Right kidney (tissue), 9 donors: ENCODE data around the gene CRIP2.

Experiments
- DNase-seq: peaks from one replicate; pipeline ENCODE4 v3.0.0-alpha.2; 2016
- long read RNA-seq, 8 donors: transcript quantifications; one replicate each; lab custom pipeline, GENCODE V29; 2026

Gene CRIP2
- long read RNA-seq, donor 1, transcript CRIP2-201 (8 exons, 1,857 nt): major isoform, 84 of 106 reads
- long read RNA-seq, donor 1, transcript CRIP2-204 (7 exons, 1,373 nt): minor isoform, 6 of 106 reads
- long read RNA-seq, donor 1, partial matches to known transcripts: 9 of 106 reads
- long read RNA-seq, donor 1, other reads (novel, unspliced or antisense): 0 of 106 reads
- long read RNA-seq, donor 2, transcript CRIP2-201 (8 exons, 1,857 nt): major isoform, 68 of 79 reads
- long read RNA-seq, donor 2, partial matches to known transcripts: 8 of 79 reads
- long read RNA-seq, donor 2, other reads (novel, unspliced or antisense): 0 of 79 reads
- long read RNA-seq, donor 3, transcript CRIP2-201 (8 exons, 1,857 nt): major isoform, 30 of 40 reads
- long read RNA-seq, donor 3, partial matches to known transcripts: 5 of 40 reads
- long read RNA-seq, donor 3, other reads (novel, unspliced or antisense): 0 of 40 reads
- long read RNA-seq, donor 4, transcript CRIP2-201 (8 exons, 1,857 nt): major isoform, 55 of 70 reads
- long read RNA-seq, donor 4, partial matches to known transcripts: 12 of 70 reads
- long read RNA-seq, donor 4, other reads (novel, unspliced or antisense): 0 of 70 reads
- long read RNA-seq, donor 5, transcript CRIP2-201 (8 exons, 1,857 nt): major isoform, 82 of 93 reads
- long read RNA-seq, donor 5, transcript CRIP2-204 (7 exons, 1,373 nt): minor isoform, 6 of 93 reads
- long read RNA-seq, donor 5, partial matches to known transcripts: 0 of 93 reads
- long read RNA-seq, donor 5, other reads (novel, unspliced or antisense): 0 of 93 reads
- long read RNA-seq, donor 6, transcript CRIP2-201 (8 exons, 1,857 nt): major isoform, 81 of 93 reads
- long read RNA-seq, donor 6, partial matches to known transcripts: 10 of 93 reads
- long read RNA-seq, donor 6, other reads (novel, unspliced or antisense): 0 of 93 reads
- long read RNA-seq, donor 7: 0 reads
- long read RNA-seq, donor 8, transcript CRIP2-201 (8 exons, 1,857 nt): major isoform, 68 of 71 reads
- long read RNA-seq, donor 8, partial matches to known transcripts: 0 of 71 reads
- long read RNA-seq, donor 8, other reads (novel, unspliced or antisense): 0 of 71 reads

- peak; percentile 79 for DNase-seq
These were observed at the start of gene CRIP2 for GRCh38 chr14:105474483-105475268. Gene CRIP2 (plus strand): TSS chr14:105474821. CDS start chr14:105474863, 42 bp downstream.

- DNase-seq: no peak
These were observed 49.8 kb upstream of the CRIP2 start for GRCh38 chr14:105424861-105425260.

- DNase-seq: no peak
These were observed 48.8 kb upstream of the CRIP2 start for GRCh38 chr14:105425823-105426247.

- DNase-seq: no peak
These were observed 48.0 kb upstream of the CRIP2 start for GRCh38 chr14:105426416-105427130.

- DNase-seq: no peak
These were observed 47.2 kb upstream of the CRIP2 start for GRCh38 chr14:105427412-105427811.

- no peak for DNase-seq
These were observed 46.6 kb upstream of the CRIP2 start for GRCh38 chr14:105427936-105428485.

- DNase-seq: no peak
These were observed 44.6 kb upstream of the CRIP2 start for GRCh38 chr14:105430042-105430441.

GRCh38 chr14:105430565-105430964 lies 44.1 kb upstream of the CRIP2 start:
- DNase-seq: no peak

GRCh38 chr14:105431256-105431655 lies 43.4 kb upstream of the CRIP2 start:
- DNase-seq: no peak

- no peak for DNase-seq
These were observed 42.0 kb upstream of the CRIP2 start for GRCh38 chr14:105432657-105433056.

- no peak for DNase-seq
These were observed 41.4 kb upstream of the CRIP2 start for GRCh38 chr14:105433161-105433605.

GRCh38 chr14:105436402-105436801 lies 38.2 kb upstream of the CRIP2 start:
- no peak for DNase-seq

- DNase-seq: no peak
These were observed 37.5 kb upstream of the CRIP2 start for GRCh38 chr14:105436891-105437722.

GRCh38 chr14:105437723-105438500 lies 36.7 kb upstream of the CRIP2 start:
- DNase-seq: no peak

GRCh38 chr14:105439179-105439578 lies 35.4 kb upstream of the CRIP2 start:
- DNase-seq: no peak

- no peak for DNase-seq
These were observed 34.7 kb upstream of the CRIP2 start for GRCh38 chr14:105439710-105440553.

- no peak for DNase-seq
These were observed 34.1 kb upstream of the CRIP2 start for GRCh38 chr14:105440554-105440900.

GRCh38 chr14:105440992-105441391 lies 33.6 kb upstream of the CRIP2 start:
- no peak for DNase-seq
